IPS-11a (cell line): ENCODE results near the gene COMMD1.
"Not testable (repeated sequence)": the region's sequence is repeated elsewhere in the genome, so short reads cannot be mapped to it uniquely, and the experiment has no call there.

Source experiments
- H3K4me3 ChIP-seq: one replicate; pipeline ENCODE4 v1.5.1; 2013; ENCODE audit warnings: low read depth, low read length, control low read depth

Gene COMMD1

GRCh38 chr2:62065243-62065642 lies 159.8 kb downstream of the COMMD1 start:
- no peak overlapping the region for H3K4me3 ChIP-seq

- H3K4me3 ChIP-seq, result no peak overlapping the region
Observed at GRCh38 chr2:62071126-62071598, 165.7 kb downstream of the COMMD1 start.

- H3K4me3 ChIP-seq, result no peak overlapping the region
Observed at GRCh38 chr2:62071760-62072680, 166.5 kb downstream of the COMMD1 start.

GRCh38 chr2:62074233-62074632 lies 168.8 kb downstream of the COMMD1 start:
- no peak overlapping the region for H3K4me3 ChIP-seq

GRCh38 chr2:62076980-62077638 lies 171.6 kb downstream of the COMMD1 start:
- H3K4me3 ChIP-seq, result no peak overlapping the region

GRCh38 chr2:62084801-62085200 lies 179.3 kb downstream of the COMMD1 start:
- H3K4me3 ChIP-seq, result no peak overlapping the region

- no peak overlapping the region for H3K4me3 ChIP-seq
Observed at GRCh38 chr2:62089658-62090057, 184.2 kb downstream of the COMMD1 start.

GRCh38 chr2:62091471-62091870 lies 186.0 kb downstream of the COMMD1 start:
- H3K4me3 ChIP-seq, result no peak overlapping the region

GRCh38 chr2:62099050-62099449 lies 193.6 kb downstream of the COMMD1 start:
- no peak overlapping the region for H3K4me3 ChIP-seq

- no peak overlapping the region for H3K4me3 ChIP-seq
Observed at GRCh38 chr2:62099523-62100175, 194.2 kb downstream of the COMMD1 start.

- H3K4me3 ChIP-seq, result no peak overlapping the region
Observed at GRCh38 chr2:62101886-62102285, 196.4 kb downstream of the COMMD1 start.

GRCh38 chr2:62102402-62102920 lies 197.0 kb downstream of the COMMD1 start:
- H3K4me3 ChIP-seq, result no peak overlapping the region

- no peak overlapping the region for H3K4me3 ChIP-seq
Observed at GRCh38 chr2:62109554-62109953, 204.1 kb downstream of the COMMD1 start.

GRCh38 chr2:62110415-62111025 lies 205.0 kb downstream of the COMMD1 start:
- no peak overlapping the region for H3K4me3 ChIP-seq

GRCh38 chr2:62112179-62112578 lies 206.7 kb downstream of the COMMD1 start:
- H3K4me3 ChIP-seq, result no peak overlapping the region

GRCh38 chr2:62114564-62114963 lies 209.1 kb downstream of the COMMD1 start:
- no peak overlapping the region for H3K4me3 ChIP-seq

- H3K4me3 ChIP-seq, result no peak overlapping the region
Observed at GRCh38 chr2:62116983-62117382, 211.5 kb downstream of the COMMD1 start.

GRCh38 chr2:62118160-62118559 lies 212.7 kb downstream of the COMMD1 start:
- H3K4me3 ChIP-seq, result no peak overlapping the region

GRCh38 chr2:62119311-62119974 lies 214.0 kb downstream of the COMMD1 start:
- no peak overlapping the region for H3K4me3 ChIP-seq

- H3K4me3 ChIP-seq, result not testable (repeated sequence)
Observed at GRCh38 chr2:62126239-62126638, 220.8 kb downstream of the COMMD1 start.
